ENCODE data around the gene BCL6.

GRCh38 chr3:187739561-187740332 is 5.5 kb downstream of the BCL6 start:
- peak; percentile 5 for TF ChIP-seq POLR2A (IDR thresholded peaks at IDR 0.05; ENCODE audit: low read length)
- TF ChIP-seq GATA1 (IDR thresholded peaks at IDR 0.05; ENCODE audit: low read depth, low read length): no peak

Measured in erythroblast (primary cell).